Measurements from ENCODE around the gene EFNA1. TPM values are rescaled to one million over a fixed set of nuclear protein-coding genes. Genes with fewer than 3 reads are reported as not detected.

The EFNA1 gene
- polyA plus RNA-seq, 1 donor from 2014 or later, result 0.50 TPM

- Histone ChIP-seq H3K9ac (ENCODE audit: low read length) (no peak overlapping the region), H3F3A (ENCODE audit: insufficient read depth, low read length, poor library complexity, severe bottlenecking) (peaks cover 2% of the 10 kb centered on the region), H3K4me2 (ENCODE audit: low read length) (no peak overlapping the region), H3K79me2 (replicated peaks; ENCODE audit: insufficient read depth, low read length) (no peaks in the 10 kb centered on the region), H3K27ac (ENCODE audit: low read length) (no peak overlapping the region), H3K27me3 (ENCODE audit: insufficient read depth, low read depth, low read length) (peaks cover 45% of the 10 kb centered on the region), H3K4me3 (ENCODE audit: low read length) (no peak overlapping the region), H2AFZ (ENCODE audit: low read depth, low read length) (no peak overlapping the region), H4K20me1 (ENCODE audit: insufficient read depth) (no peaks in the 10 kb centered on the region), H3K9me3 (ENCODE audit: low read length) (no peaks in the 10 kb centered on the region), H3K36me3 (ENCODE audit: insufficient read depth, low read length) (no peaks in the 10 kb centered on the region), H3K9me2 (ENCODE audit: insufficient read depth, low read length) (no peaks in the 10 kb centered on the region)
- TF ChIP-seq CTCF (IDR thresholded peaks at IDR 0.05; ENCODE audit: poor library complexity, severe bottlenecking) (no peak), TAF1 (IDR thresholded peaks at IDR 0.05; ENCODE audit: low read depth) (no peak), EP300 (conservative IDR thresholded peaks at IDR 0.05; ENCODE audit: poor library complexity, severe bottlenecking) (no peak), MXI1 (conservative IDR thresholded peaks at IDR 0.05; ENCODE audit: poor library complexity, severe bottlenecking) (no peak), POLR2AphosphoS5 (IDR thresholded peaks at IDR 0.05) (no peak), REST (IDR thresholded peaks at IDR 0.05; ENCODE audit: borderline replicate concordance) (no peak), SMC3 (conservative IDR thresholded peaks at IDR 0.05; ENCODE audit: poor library complexity) (no peak), EZH2 (IDR thresholded peaks at IDR 0.05; ENCODE audit: borderline replicate concordance, insufficient read depth, low read length, poor library complexity, severe bottlenecking) (no peak), RAD21 (conservative IDR thresholded peaks at IDR 0.05) (no peak)
These were observed 3.9 kb upstream of the EFNA1 start for GRCh38 chr1:155123801-155124200.

GRCh38 chr1:155124503-155125463 lies 2.9 kb upstream of the EFNA1 start:
- Histone ChIP-seq H3K79me2 (replicated peaks; ENCODE audit: insufficient read depth, low read length) (no peaks in the 10 kb centered on the region), H3K4me3 (ENCODE audit: low read length) (no peak overlapping the region), H2AFZ (ENCODE audit: low read depth, low read length) (no peak overlapping the region), H3K9me3 (ENCODE audit: low read length) (no peaks in the 10 kb centered on the region), H3K36me3 (ENCODE audit: insufficient read depth, low read length) (no peaks in the 10 kb centered on the region), H3F3A (ENCODE audit: insufficient read depth, low read length, poor library complexity, severe bottlenecking) (peaks cover 2% of the 10 kb centered on the region), H4K20me1 (ENCODE audit: insufficient read depth) (no peaks in the 10 kb centered on the region), H3K9me2 (ENCODE audit: insufficient read depth, low read length) (no peaks in the 10 kb centered on the region), H3K27ac (ENCODE audit: low read length) (no peak overlapping the region), H3K27me3 (ENCODE audit: insufficient read depth, low read depth, low read length) (peaks cover 48% of the 10 kb centered on the region), H3K4me2 (ENCODE audit: low read length) (no peak overlapping the region), H3K9ac (ENCODE audit: low read length) (no peak overlapping the region)
- TF ChIP-seq POLR2AphosphoS5 (IDR thresholded peaks at IDR 0.05) (no peak), EP300 (conservative IDR thresholded peaks at IDR 0.05; ENCODE audit: poor library complexity, severe bottlenecking) (no peak), SMC3 (conservative IDR thresholded peaks at IDR 0.05; ENCODE audit: poor library complexity) (no peak), EZH2 (IDR thresholded peaks at IDR 0.05; ENCODE audit: borderline replicate concordance, insufficient read depth, low read length, poor library complexity, severe bottlenecking) (no peak), MXI1 (conservative IDR thresholded peaks at IDR 0.05; ENCODE audit: poor library complexity, severe bottlenecking) (no peak), REST (IDR thresholded peaks at IDR 0.05; ENCODE audit: borderline replicate concordance) (no peak), RAD21 (conservative IDR thresholded peaks at IDR 0.05) (no peak)

Measured in neural cell (in vitro differentiated cells).